MM.1S (cell line): ENCODE measurements around the gene MPL.
"Not testable (repeated sequence)": the region's sequence is repeated elsewhere in the genome, so short reads cannot be mapped to it uniquely, and the experiment has no call there.

Source experiments
- DNase-seq: peaks from one replicate; pipeline ENCODE4 v3.0.0-alpha.2; 2015
- H2AFZ ChIP-seq: fragments of 300-600 bp; sonication (generic); 2 replicates; pipeline ENCODE4 v1.6.0; 2016; ENCODE audit warnings: antibody characterized with exemption, low read length
- H3F3A ChIP-seq: fragments of 300-600 bp; sonication (generic); 2 replicates; pipeline ENCODE4 v1.6.1; 2016; ENCODE audit warnings: mild to moderate bottlenecking, antibody characterized with exemption, low read length, moderate library complexity, mixed read lengths; ENCODE audit not compliant: insufficient read depth
- H3K27ac ChIP-seq: fragments of 300-600 bp; sonication (generic); 2 replicates; pipeline ENCODE4 v1.5.1; 2016; ENCODE audit warnings: mild to moderate bottlenecking, low read length
- H3K27me3 ChIP-seq: fragments of 300-600 bp; sonication (generic); replicated peaks from 2 replicates; pipeline ENCODE4 v1.6.0; 2016; ENCODE audit warnings: low read length; ENCODE audit not compliant: insufficient read depth
- H3K36me3 ChIP-seq: fragments of 300-600 bp; sonication (generic); replicated peaks from 2 replicates; pipeline ENCODE4 v1.6.1; 2016; ENCODE audit warnings: mild to moderate bottlenecking, low read length, mixed read lengths; ENCODE audit not compliant: insufficient read depth
- H3K4me1 ChIP-seq: fragments of 300-600 bp; sonication (generic); 2 replicates; pipeline ENCODE4 v1.6.1; 2016; ENCODE audit warnings: low read length, mixed read lengths
- H3K4me2 ChIP-seq: fragments of 300-600 bp; sonication (generic); 2 replicates; pipeline ENCODE4 v1.6.0; 2016; ENCODE audit warnings: low read depth, low read length
- H3K4me3 ChIP-seq: fragments of 300-600 bp; sonication (generic); 2 replicates; pipeline ENCODE4 v1.5.1; 2016; ENCODE audit warnings: low read length, mixed read lengths
- H3K79me2 ChIP-seq: fragments of 300-600 bp; sonication (generic); 2 replicates; pipeline ENCODE4 v1.6.1; 2016; ENCODE audit warnings: mixed run types, low read length, mixed read lengths
- H3K9ac ChIP-seq: fragments of 300-600 bp; sonication (generic); 2 replicates; pipeline ENCODE4 v1.6.1; 2016; ENCODE audit warnings: low read length, mixed read lengths
- H3K9me2 ChIP-seq: fragments of 300-600 bp; sonication (generic); replicated peaks from 2 replicates; pipeline ENCODE4 v1.6.1; 2016; ENCODE audit warnings: mild to moderate bottlenecking, low read length, mixed read lengths; ENCODE audit not compliant: insufficient read depth
- H3K9me3 ChIP-seq: fragments of 300-600 bp; sonication (generic); replicated peaks from 2 replicates; pipeline ENCODE4 v1.6.1; 2016; ENCODE audit warnings: mild to moderate bottlenecking, low read length, mixed read lengths; ENCODE audit not compliant: insufficient read depth
- H4K20me1 ChIP-seq: fragments of 300-600 bp; sonication (generic); 2 replicates; pipeline ENCODE4 v1.6.1; 2016; ENCODE audit warnings: mild to moderate bottlenecking, low read length, moderate library complexity, mixed read lengths; ENCODE audit not compliant: insufficient read depth
- CTCF ChIP-seq: fragments of 300-600 bp; sonication (generic); IDR thresholded peaks from 2 replicates; pipeline ENCODE4 v1.5.1; 2016; ENCODE audit warnings: antibody characterized with exemption, low read length, mixed read lengths
- EZH2 ChIP-seq: fragments of 300-600 bp; sonication (generic); optimal IDR thresholded peaks from 2 replicates; pipeline ENCODE3; 2017; ENCODE audit warnings: low read depth, mild to moderate bottlenecking, antibody characterized with exemption, low read length, mixed read lengths
- EZH2phosphoT487 ChIP-seq: fragments of 300-600 bp; sonication (generic); IDR thresholded peaks from 2 replicates; pipeline ENCODE4 v1.6.1; 2018; ENCODE audit warnings: antibody characterized with exemption, low read length

Gene MPL

GRCh38 chr1:43395523-43395922 is 57.9 kb downstream of the MPL start:
- TF ChIP-seq EZH2phosphoT487 (no peak), EZH2 (no peak), CTCF (no peak)
- peaks cover 29% of the 10 kb centered on the region for H3K79me2 ChIP-seq
- no peak overlapping the region for H3K27ac ChIP-seq
- H3K4me2 ChIP-seq: no peak overlapping the region
- no peaks in the 10 kb centered on the region for H3F3A ChIP-seq
- no peaks in the 10 kb centered on the region for H3K27me3 ChIP-seq
- no peak for DNase-seq
- H3K4me1 ChIP-seq: 0 out of 2 replicates have a peak, but pooled peaks cover 5% of the 10 kb centered on the region
- H3K9ac ChIP-seq: no peak overlapping the region
- no peaks in the 10 kb centered on the region for H3K9me3 ChIP-seq
- no peaks in the 10 kb centered on the region for H4K20me1 ChIP-seq
- no peak overlapping the region for H2AFZ ChIP-seq
- H3K4me3 ChIP-seq: no peak overlapping the region
- no peaks in the 10 kb centered on the region for H3K9me2 ChIP-seq
- no peaks in the 10 kb centered on the region for H3K36me3 ChIP-seq

GRCh38 chr1:43396059-43396458 is 58.4 kb downstream of the MPL start:
- H3K27me3 ChIP-seq: no peaks in the 10 kb centered on the region
- H3K79me2 ChIP-seq: peaks cover 24% of the 10 kb centered on the region
- TF ChIP-seq EZH2phosphoT487 (no peak), CTCF (no peak), EZH2 (no peak)
- H3K9me2 ChIP-seq: no peaks in the 10 kb centered on the region
- H3K4me1 ChIP-seq: no peaks in the 10 kb centered on the region
- H3K27ac ChIP-seq: no peak overlapping the region
- no peaks in the 10 kb centered on the region for H4K20me1 ChIP-seq
- DNase-seq: no peak
- no peak overlapping the region for H3K9ac ChIP-seq
- no peak overlapping the region for H3K4me3 ChIP-seq
- no peaks in the 10 kb centered on the region for H3F3A ChIP-seq
- no peaks in the 10 kb centered on the region for H3K9me3 ChIP-seq
- no peak overlapping the region for H3K4me2 ChIP-seq
- H3K36me3 ChIP-seq: no peaks in the 10 kb centered on the region
- H2AFZ ChIP-seq: no peak overlapping the region

- Histone ChIP-seq H3K9me3 (no peaks in the 10 kb centered on the region), H3K27ac (no peak overlapping the region), H4K20me1 (no peaks in the 10 kb centered on the region), H3K4me1 (no peaks in the 10 kb centered on the region), H3K9ac (no peak overlapping the region), H3K36me3 (no peaks in the 10 kb centered on the region), H3K4me3 (no peak overlapping the region), H3K9me2 (no peaks in the 10 kb centered on the region), H3K27me3 (no peaks in the 10 kb centered on the region), H3K79me2 (peaks cover 7% of the 10 kb centered on the region; the same call in 1 of the 2 replicates), H3K4me2 (no peak overlapping the region), H3F3A (no peaks in the 10 kb centered on the region), H2AFZ (no peak overlapping the region)
- TF ChIP-seq EZH2phosphoT487: no peak
- TF ChIP-seq EZH2: no peak
- no peak for TF ChIP-seq CTCF
- DNase-seq: no peak
Observed at GRCh38 chr1:43398227-43398626, 60.6 kb downstream of the MPL start.

GRCh38 chr1:43400441-43400840 is 62.8 kb downstream of the MPL start:
- H3K79me2 ChIP-seq, H3K27ac ChIP-seq, H3K9me2 ChIP-seq, H2AFZ ChIP-seq, H3K36me3 ChIP-seq, H4K20me1 ChIP-seq, DNase-seq, H3K4me2 ChIP-seq, H3K27me3 ChIP-seq, H3K9me3 ChIP-seq, H3K4me3 ChIP-seq, H3K4me1 ChIP-seq, H3K9ac ChIP-seq, H3F3A ChIP-seq: not testable (repeated sequence)
